ENCODE results near the gene KLF1. TPM values are rescaled to one million over a fixed set of nuclear protein-coding genes. Genes with fewer than 3 reads are reported as not detected.
A peak's percentile ranks its signal among the peaks of the same experiment; 100 is the strongest.
"Not testable (repeated sequence)": the region's sequence is repeated elsewhere in the genome, so short reads cannot be mapped to it uniquely, and the experiment has no call there.

KLF1 gene
- polyA plus RNA-seq, 2 donors: not detected

DNA sequence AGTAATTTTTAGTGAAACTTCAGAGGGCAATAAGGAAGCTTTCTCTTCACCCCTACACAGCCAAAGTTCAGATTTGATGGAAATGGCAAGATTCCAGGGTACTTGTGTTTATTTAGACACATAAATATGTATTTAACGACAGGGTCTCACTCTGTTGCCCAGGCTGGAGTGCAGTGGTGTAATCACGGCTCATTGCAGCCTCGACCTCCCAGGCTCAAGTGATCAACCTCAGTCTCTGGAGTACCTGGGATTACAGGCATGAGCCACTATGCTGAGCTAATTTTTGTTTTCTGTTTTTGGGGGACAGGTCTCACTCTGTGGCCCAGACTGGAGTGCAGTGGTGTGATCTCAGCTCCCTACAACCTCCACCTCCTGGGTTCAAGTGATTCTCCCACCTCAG, 34.0 kb upstream of the KLF1 start:
- no peak overlapping the region for H3K4me3 ChIP-seq (ENCODE audit: low read depth in 1 of 2, low read length in 2 of 2)
- H3K4me1 ChIP-seq (ENCODE audit: control insufficient read depth in 2 of 2, insufficient read depth in 2 of 2, low read length in 1 of 2): peaks cover 0 to 3% of the 10 kb centered on the region in 2 donors
- no peaks in the 10 kb centered on the region for H3K9me3 ChIP-seq (ENCODE audit: control insufficient read depth in 2 of 2, insufficient read depth in 1 of 2, low read depth in 1 of 2, low read length in 1 of 2)
- no peak overlapping the region for H3K27ac ChIP-seq (ENCODE audit: low read depth in 2 of 2, low read length in 1 of 2)
- H3K27me3 ChIP-seq (ENCODE audit: control insufficient read depth in 1 of 2, insufficient read depth in 2 of 2, low read length in 2 of 2): no peaks in the 10 kb centered on the region
- H3K36me3 ChIP-seq (ENCODE audit: control insufficient read depth in 2 of 2, insufficient read depth in 2 of 2, low read length in 1 of 2): peaks cover 15 to 24% of the 10 kb centered on the region in 2 donors
- 55 to 64% methylated on average over 3 of the region's 3 CpGs for WGBS, 2 donors

DNA sequence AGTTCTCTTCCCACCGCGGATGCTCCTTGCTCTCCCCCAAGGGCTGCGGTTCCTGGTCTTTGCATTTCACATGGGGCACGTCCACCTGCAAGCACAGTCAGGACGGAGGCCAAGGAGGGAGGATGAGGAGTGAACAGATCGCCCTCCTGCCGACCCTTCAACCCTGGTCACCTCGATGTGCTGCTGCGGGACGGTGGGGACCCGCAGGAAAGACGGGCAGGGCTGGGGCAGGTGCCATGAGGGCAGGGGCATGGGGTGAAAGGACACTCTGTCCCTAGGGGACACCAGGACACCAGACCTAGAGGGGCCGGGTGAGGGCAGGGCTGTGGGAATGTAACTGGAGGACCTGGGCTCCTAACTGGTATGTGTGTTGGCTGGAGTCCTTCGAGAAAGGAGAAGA, 31.3 kb upstream of the KLF1 start:
- no peaks in the 10 kb centered on the region for H3K27me3 ChIP-seq (ENCODE audit: control insufficient read depth in 1 of 2, insufficient read depth in 2 of 2, low read length in 2 of 2)
- H3K36me3 ChIP-seq (ENCODE audit: control insufficient read depth in 2 of 2, insufficient read depth in 2 of 2, low read length in 1 of 2): peaks cover 0 to 9% of the 10 kb centered on the region in 2 donors
- H3K4me1 ChIP-seq (ENCODE audit: control insufficient read depth in 2 of 2, insufficient read depth in 2 of 2, low read length in 1 of 2): peaks cover 0 to 9% of the 10 kb centered on the region in 2 donors
- H3K9me3 ChIP-seq (ENCODE audit: control insufficient read depth in 2 of 2, insufficient read depth in 1 of 2, low read depth in 1 of 2, low read length in 1 of 2): no peaks in the 10 kb centered on the region
- 92 to 95% methylated on average over 14 of the region's 14 CpGs for WGBS, 2 donors
- no peak overlapping the region for H3K27ac ChIP-seq (ENCODE audit: low read depth in 2 of 2, low read length in 1 of 2)
- no peak overlapping the region for H3K4me3 ChIP-seq (ENCODE audit: low read depth in 1 of 2, low read length in 2 of 2)

DNA sequence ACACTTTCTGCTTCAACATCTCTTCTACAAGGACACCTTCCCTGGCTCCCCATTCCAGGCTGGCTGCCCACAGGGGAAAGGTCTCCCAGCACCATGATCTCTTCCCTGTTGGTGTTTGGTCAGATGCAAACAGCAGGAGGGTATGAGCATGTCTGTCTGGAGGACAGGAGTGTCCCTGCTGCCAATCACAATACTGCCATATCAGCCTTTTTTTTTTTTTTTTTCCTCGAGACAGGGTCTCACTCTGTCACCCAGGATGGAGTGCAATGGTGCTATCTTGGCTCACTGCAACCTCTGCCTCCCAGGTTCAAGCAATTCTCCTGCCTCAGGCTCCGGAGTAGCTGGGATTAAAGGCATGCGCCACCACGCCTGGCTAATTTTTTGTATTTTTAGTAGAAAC, 28.9 kb upstream of the KLF1 start:
- H3K27ac ChIP-seq (ENCODE audit: low read depth in 2 of 2, low read length in 1 of 2); H3K9me3 ChIP-seq (ENCODE audit: control insufficient read depth in 2 of 2, insufficient read depth in 1 of 2, low read depth in 1 of 2, low read length in 1 of 2); H3K27me3 ChIP-seq (ENCODE audit: control insufficient read depth in 1 of 2, insufficient read depth in 2 of 2, low read length in 2 of 2); H3K4me3 ChIP-seq (ENCODE audit: low read depth in 1 of 2, low read length in 2 of 2); H3K36me3 ChIP-seq (ENCODE audit: control insufficient read depth in 2 of 2, insufficient read depth in 2 of 2, low read length in 1 of 2): not testable (repeated sequence)
- 82 to 84% methylated on average over 4 of the region's 4 CpGs for WGBS, 2 donors
- H3K4me1 ChIP-seq (ENCODE audit: control insufficient read depth in 2 of 2, insufficient read depth in 2 of 2, low read length in 1 of 2): peaks cover 0 to 16% of the 10 kb centered on the region in 2 donors

DNA sequence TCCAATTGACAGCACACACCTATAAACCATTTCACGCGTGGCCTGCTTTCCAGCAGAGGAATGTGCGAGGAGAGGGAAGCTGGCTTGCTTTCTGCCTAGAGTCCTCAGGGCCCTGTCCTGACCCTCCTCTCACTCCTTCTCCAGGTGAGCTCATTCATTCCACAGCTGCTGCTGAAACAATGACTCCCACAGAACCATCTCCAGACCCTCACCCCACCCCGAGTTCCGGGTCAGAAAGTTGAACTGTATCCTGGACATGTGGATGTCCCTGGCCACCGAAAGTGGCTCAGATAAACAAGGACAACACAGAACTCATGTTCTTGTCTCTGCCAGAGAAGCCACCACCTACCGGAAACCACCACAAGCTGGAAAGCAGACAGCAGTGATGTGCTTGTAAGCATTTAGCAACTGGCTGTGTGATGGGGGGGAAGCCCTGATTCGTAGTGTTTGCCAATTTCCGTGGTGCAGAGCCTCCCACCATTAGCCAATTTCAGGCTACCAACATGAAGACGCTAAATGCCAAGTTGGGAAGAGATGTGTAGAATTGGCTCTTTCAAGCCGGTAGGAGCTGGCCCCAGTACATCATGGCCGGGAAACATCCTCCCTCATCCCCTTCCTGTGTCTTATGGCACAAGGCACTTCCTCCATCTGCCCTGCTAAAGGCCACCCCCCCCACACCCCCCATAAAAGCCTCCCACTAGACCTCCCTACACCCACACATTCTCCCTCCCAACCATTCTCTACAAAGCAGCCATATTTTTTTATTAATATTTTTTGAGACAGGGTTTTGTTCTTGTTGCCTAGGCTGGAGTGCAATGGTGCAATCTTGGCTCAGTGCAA, 27.1 kb upstream of the KLF1 start:
- Histone ChIP-seq H3K36me3 (ENCODE audit: control insufficient read depth in 2 of 2, insufficient read depth in 2 of 2, low read length in 1 of 2) (no peaks in the 10 kb centered on the region), H3K9me3 (ENCODE audit: control insufficient read depth in 2 of 2, insufficient read depth in 1 of 2, low read depth in 1 of 2, low read length in 1 of 2) (no peaks in the 10 kb centered on the region), H3K27ac (ENCODE audit: low read depth in 2 of 2, low read length in 1 of 2) (peak overlapping the region; percentile 89 to 93), H3K4me3 (ENCODE audit: low read depth in 1 of 2, low read length in 2 of 2) (no peak overlapping the region), H3K4me1 (ENCODE audit: control insufficient read depth in 2 of 2, insufficient read depth in 2 of 2, low read length in 1 of 2) (peaks cover 0 to 16% of the 10 kb centered on the region in 2 donors), H3K27me3 (ENCODE audit: control insufficient read depth in 1 of 2, insufficient read depth in 2 of 2, low read length in 2 of 2) (no peaks in the 10 kb centered on the region)
- 43 to 50% methylated on average over 12 of the region's 12 CpGs for WGBS, 2 donors

DNA sequence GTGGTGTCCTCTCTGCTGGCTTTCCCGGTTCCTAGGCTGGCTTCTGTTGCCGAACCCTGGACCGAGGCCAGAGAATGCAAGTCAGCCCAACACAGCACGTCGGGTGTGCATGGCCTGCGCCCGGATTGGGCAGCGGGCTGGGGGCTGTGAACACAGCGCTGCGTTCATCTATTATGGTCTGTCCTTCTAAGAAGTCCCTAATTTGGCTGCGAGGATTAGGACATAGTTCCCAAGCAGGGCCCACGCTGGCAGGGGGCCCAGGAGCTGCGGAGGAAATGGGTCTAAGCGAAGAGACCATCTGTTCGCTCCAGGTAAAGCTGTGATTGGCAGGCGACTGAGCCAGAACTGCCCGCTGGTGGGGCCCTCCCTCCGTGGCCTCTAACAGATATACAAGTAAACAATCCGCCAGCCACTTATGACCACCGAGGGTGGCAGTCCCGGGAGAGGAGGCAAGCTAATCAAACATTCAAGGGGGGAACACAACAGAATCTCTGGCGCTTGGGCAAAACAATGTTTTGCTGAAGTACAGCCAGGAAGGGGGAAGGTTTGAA, 26.1 kb upstream of the KLF1 start:
- H3K36me3 ChIP-seq (ENCODE audit: control insufficient read depth in 2 of 2, insufficient read depth in 2 of 2, low read length in 1 of 2): no peaks in the 10 kb centered on the region
- H3K27ac ChIP-seq (ENCODE audit: low read depth in 2 of 2, low read length in 1 of 2): peak overlapping the region; percentile 89 to 93
- 13 to 16% methylated on average over 22 of the region's 22 CpGs for WGBS, 2 donors
- peaks cover 0 to 13% of the 10 kb centered on the region in 2 donors for H3K4me1 ChIP-seq (ENCODE audit: control insufficient read depth in 2 of 2, insufficient read depth in 2 of 2, low read length in 1 of 2)
- no peaks in the 10 kb centered on the region for H3K9me3 ChIP-seq (ENCODE audit: control insufficient read depth in 2 of 2, insufficient read depth in 1 of 2, low read depth in 1 of 2, low read length in 1 of 2)
- H3K4me3 ChIP-seq (ENCODE audit: low read depth in 1 of 2, low read length in 2 of 2): peak overlapping the region; percentile 21 to 23
- no peaks in the 10 kb centered on the region for H3K27me3 ChIP-seq (ENCODE audit: control insufficient read depth in 1 of 2, insufficient read depth in 2 of 2, low read length in 2 of 2)

DNA sequence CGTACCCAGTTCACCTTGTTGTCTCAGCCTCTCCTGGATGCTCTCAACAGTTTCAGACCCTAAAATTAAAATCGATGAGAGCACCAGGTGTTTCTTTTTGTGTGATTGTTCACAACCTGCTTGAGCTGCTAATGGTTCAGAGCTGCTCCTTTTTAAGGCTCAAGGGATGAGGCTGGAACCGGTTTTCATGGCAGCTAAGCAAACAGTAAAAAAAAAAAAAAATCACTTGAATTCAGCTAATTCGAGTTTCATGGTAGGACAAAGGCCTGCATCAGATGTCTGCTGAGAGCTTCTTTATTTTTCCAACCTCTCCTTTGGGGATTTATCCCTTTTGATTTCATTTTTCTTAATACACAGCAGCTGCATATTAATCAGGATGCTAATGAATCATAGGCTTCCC, 25.6 kb upstream of the KLF1 start:
- no peaks in the 10 kb centered on the region for H3K27me3 ChIP-seq (ENCODE audit: control insufficient read depth in 1 of 2, insufficient read depth in 2 of 2, low read length in 2 of 2)
- no peaks in the 10 kb centered on the region for H3K9me3 ChIP-seq (ENCODE audit: control insufficient read depth in 2 of 2, insufficient read depth in 1 of 2, low read depth in 1 of 2, low read length in 1 of 2)
- H3K4me3 ChIP-seq (ENCODE audit: low read depth in 1 of 2, low read length in 2 of 2): peak overlapping the region in 1 of 2 donors; percentile 23
- peak overlapping the region; percentile 89 to 93 for H3K27ac ChIP-seq (ENCODE audit: low read depth in 2 of 2, low read length in 1 of 2)
- 33 to 37% methylated on average over 4 of the region's 4 CpGs for WGBS, 2 donors
- H3K36me3 ChIP-seq (ENCODE audit: control insufficient read depth in 2 of 2, insufficient read depth in 2 of 2, low read length in 1 of 2): no peaks in the 10 kb centered on the region
- peaks cover 0 to 13% of the 10 kb centered on the region in 2 donors for H3K4me1 ChIP-seq (ENCODE audit: control insufficient read depth in 2 of 2, insufficient read depth in 2 of 2, low read length in 1 of 2)

DNA sequence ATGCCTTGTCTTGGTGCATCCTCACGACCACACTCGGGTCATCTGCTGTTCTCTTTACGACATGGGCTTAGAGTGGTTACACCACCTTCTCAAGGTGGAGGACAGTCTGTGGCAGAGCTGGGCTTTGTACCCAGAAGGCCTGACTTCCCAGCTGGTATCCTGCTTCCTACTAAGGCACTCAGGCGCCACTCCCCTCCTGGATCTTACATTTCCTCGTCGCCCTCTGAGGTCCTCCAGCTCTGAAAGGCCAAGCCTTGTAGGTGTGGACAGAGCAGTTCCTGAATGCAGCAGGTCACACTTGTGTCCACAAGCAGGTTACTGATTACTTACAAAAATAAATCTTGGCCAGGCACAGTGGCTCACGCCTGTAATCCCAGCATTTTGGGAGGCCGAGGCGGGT, 20.2 kb upstream of the KLF1 start:
- Histone ChIP-seq H3K4me1 (ENCODE audit: control insufficient read depth in 2 of 2, insufficient read depth in 2 of 2, low read length in 1 of 2) (no peaks in the 10 kb centered on the region), H3K27ac (ENCODE audit: low read depth in 2 of 2, low read length in 1 of 2) (no peak overlapping the region)
- 87 to 88% methylated on average over 9 of the region's 9 CpGs for WGBS, 2 donors

DNA sequence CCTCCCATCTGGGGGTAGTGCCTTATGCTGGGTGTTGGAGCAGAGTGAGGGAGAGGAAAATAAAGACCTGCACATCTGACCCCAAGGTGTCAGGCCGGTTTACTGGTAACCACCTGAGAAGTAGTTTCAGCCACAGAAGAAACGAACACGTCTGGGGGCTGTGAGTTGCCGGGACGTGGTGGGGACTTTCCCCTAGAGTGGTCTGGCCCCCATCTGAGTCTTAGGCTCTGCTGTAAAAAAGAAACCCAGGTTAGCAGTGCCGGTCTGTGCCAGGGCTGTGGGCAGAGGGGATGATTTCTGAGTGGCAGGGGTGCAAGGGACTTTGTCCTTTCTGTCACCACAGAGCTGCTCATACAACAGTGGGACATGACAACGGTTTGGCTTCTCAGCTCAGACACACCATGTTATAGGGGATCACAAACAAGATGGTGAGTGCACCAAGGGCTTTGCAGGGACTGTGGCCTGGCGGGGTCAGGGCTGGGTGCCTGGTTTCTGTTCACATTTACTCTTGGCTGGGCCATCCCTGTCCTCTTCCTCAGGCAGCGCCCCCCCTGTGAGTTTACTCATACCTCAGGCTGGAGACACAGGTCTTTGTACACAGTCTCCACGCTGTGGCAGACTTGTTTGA, 13.0 kb upstream of the KLF1 start:
- WGBS, 2 donors: 82% methylated on average over 10 of the region's 10 CpGs
- Histone ChIP-seq H3K36me3 (ENCODE audit: control insufficient read depth in 2 of 2, insufficient read depth in 2 of 2, low read length in 1 of 2) (peaks cover 4 to 21% of the 10 kb centered on the region in 2 donors), H3K9me3 (ENCODE audit: control insufficient read depth in 2 of 2, insufficient read depth in 1 of 2, low read depth in 1 of 2, low read length in 1 of 2) (no peaks in the 10 kb centered on the region), H3K4me1 (ENCODE audit: control insufficient read depth in 2 of 2, insufficient read depth in 2 of 2, low read length in 1 of 2) (no peaks in the 10 kb centered on the region), H3K27me3 (ENCODE audit: control insufficient read depth in 1 of 2, insufficient read depth in 2 of 2, low read length in 2 of 2) (no peaks in the 10 kb centered on the region), H3K4me3 (ENCODE audit: low read depth in 1 of 2, low read length in 2 of 2) (no peak overlapping the region), H3K27ac (ENCODE audit: low read depth in 2 of 2, low read length in 1 of 2) (no peak overlapping the region)

More for the DNA sequence above, 20.2 kb upstream of the KLF1 start:
- Histone ChIP-seq H3K4me3 (ENCODE audit: low read depth in 1 of 2, low read length in 2 of 2) (no peak overlapping the region), H3K9me3 (ENCODE audit: control insufficient read depth in 2 of 2, insufficient read depth in 1 of 2, low read depth in 1 of 2, low read length in 1 of 2) (no peaks in the 10 kb centered on the region), H3K36me3 (ENCODE audit: control insufficient read depth in 2 of 2, insufficient read depth in 2 of 2, low read length in 1 of 2) (no peaks in the 10 kb centered on the region), H3K27me3 (ENCODE audit: control insufficient read depth in 1 of 2, insufficient read depth in 2 of 2, low read length in 2 of 2) (no peaks in the 10 kb centered on the region)

DNA sequence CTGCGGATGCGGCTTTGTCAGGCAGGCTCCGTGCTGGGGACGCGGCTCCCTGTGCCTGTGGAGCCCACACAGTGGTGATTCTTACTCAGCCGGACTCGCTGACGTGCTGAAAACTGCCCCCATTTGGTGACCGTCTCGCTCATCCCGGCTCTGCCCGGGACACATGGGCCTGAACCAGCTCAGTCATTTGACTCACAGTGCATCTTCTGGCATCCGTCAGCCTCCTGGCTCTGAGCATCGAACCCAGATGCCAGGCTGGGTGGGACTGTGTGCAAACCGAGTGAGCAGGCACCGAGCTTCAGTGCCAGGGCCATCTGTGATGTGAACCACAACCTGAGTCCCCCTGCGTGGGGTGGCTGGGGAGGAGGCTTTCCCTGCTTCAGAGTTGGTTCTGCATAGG, 9.5 kb upstream of the KLF1 start:
- Histone ChIP-seq H3K9me3 (ENCODE audit: control insufficient read depth in 2 of 2, insufficient read depth in 1 of 2, low read depth in 1 of 2, low read length in 1 of 2) (no peaks in the 10 kb centered on the region), H3K4me1 (ENCODE audit: control insufficient read depth in 2 of 2, insufficient read depth in 2 of 2, low read length in 1 of 2) (peaks cover 2 to 8% of the 10 kb centered on the region in 2 donors), H3K27ac (ENCODE audit: low read depth in 2 of 2, low read length in 1 of 2) (no peak overlapping the region), H3K27me3 (ENCODE audit: control insufficient read depth in 1 of 2, insufficient read depth in 2 of 2, low read length in 2 of 2) (no peaks in the 10 kb centered on the region), H3K4me3 (ENCODE audit: low read depth in 1 of 2, low read length in 2 of 2) (no peak overlapping the region), H3K36me3 (ENCODE audit: control insufficient read depth in 2 of 2, insufficient read depth in 2 of 2, low read length in 1 of 2) (peaks cover 4 to 30% of the 10 kb centered on the region in 2 donors)
- WGBS, 2 donors: 93 to 96% methylated on average over 17 of the region's 17 CpGs

Measured in esophagus (tissue), 2 donors.